22Rv1 (cell line): ENCODE data around the gene KLRD1.
"Not testable (repeated sequence)": the region's sequence is repeated elsewhere in the genome, so short reads cannot be mapped to it uniquely, and the experiment has no call there.

Source experiments
- H3K27ac ChIP-seq: fragments of 450-650 bp; 2 replicates; pipeline ENCODE4 v1.5.1; 2017
- CTCF ChIP-seq: fragments of 450-650 bp; IDR thresholded peaks from 2 replicates; pipeline ENCODE4 v1.5.1; 2017; ENCODE audit warnings: mild to moderate bottlenecking
- ZFX ChIP-seq: fragments of 450-650 bp; IDR thresholded peaks from 2 replicates; pipeline ENCODE4 v1.6.1; 2017; ENCODE audit warnings: antibody characterized with exemption, borderline replicate concordance

KLRD1 gene

GRCh38 chr12:10374624-10375018, 67.0 kb downstream of the KLRD1 start:
- TF ChIP-seq ZFX (no peak), CTCF (no peak)
- H3K27ac ChIP-seq = no peak overlapping the region

GRCh38 chr12:10378737-10379136, 71.1 kb downstream of the KLRD1 start:
- H3K27ac ChIP-seq = not testable (repeated sequence)
